ENCODE results near the gene LENG1. TPM values are rescaled to one million over a fixed set of nuclear protein-coding genes. Genes with fewer than 3 reads are reported as not detected.

The LENG1 gene
- total and polyA plus RNA-seq, 9 of the 15 experiments (the other 6 are each of a cell fraction or from before 2014, with no cell fraction given) = 0.30 to 10.5 (median 4.7) TPM

GRCh38 chr19:54115109-54116063, 44.1 kb downstream of the LENG1 start, which contains the start of the genes PRPF31 and TFPT (continued):
- TF ChIP-seq, protein P1, sequence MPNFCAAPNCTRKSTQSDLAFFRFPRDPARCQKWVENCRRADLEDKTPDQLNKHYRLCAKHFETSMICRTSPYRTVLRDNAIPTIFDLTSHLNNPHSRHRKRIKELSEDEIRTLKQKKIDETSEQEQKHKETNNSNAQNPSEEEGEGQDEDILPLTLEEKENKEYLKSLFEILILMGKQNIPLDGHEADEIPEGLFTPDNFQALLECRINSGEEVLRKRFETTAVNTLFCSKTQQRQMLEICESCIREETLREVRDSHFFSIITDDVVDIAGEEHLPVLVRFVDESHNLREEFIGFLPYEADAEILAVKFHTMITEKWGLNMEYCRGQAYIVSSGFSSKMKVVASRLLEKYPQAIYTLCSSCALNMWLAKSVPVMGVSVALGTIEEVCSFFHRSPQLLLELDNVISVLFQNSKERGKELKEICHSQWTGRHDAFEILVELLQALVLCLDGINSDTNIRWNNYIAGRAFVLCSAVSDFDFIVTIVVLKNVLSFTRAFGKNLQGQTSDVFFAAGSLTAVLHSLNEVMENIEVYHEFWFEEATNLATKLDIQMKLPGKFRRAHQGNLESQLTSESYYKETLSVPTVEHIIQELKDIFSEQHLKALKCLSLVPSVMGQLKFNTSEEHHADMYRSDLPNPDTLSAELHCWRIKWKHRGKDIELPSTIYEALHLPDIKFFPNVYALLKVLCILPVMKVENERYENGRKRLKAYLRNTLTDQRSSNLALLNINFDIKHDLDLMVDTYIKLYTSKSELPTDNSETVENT (CRISPR knock-in tag; IDR thresholded peaks at IDR 0.05) = no peak
- no peak for TF ChIP-seq LARP7 (IDR thresholded peaks at IDR 0.05)
- TF ChIP-seq, protein P2, sequence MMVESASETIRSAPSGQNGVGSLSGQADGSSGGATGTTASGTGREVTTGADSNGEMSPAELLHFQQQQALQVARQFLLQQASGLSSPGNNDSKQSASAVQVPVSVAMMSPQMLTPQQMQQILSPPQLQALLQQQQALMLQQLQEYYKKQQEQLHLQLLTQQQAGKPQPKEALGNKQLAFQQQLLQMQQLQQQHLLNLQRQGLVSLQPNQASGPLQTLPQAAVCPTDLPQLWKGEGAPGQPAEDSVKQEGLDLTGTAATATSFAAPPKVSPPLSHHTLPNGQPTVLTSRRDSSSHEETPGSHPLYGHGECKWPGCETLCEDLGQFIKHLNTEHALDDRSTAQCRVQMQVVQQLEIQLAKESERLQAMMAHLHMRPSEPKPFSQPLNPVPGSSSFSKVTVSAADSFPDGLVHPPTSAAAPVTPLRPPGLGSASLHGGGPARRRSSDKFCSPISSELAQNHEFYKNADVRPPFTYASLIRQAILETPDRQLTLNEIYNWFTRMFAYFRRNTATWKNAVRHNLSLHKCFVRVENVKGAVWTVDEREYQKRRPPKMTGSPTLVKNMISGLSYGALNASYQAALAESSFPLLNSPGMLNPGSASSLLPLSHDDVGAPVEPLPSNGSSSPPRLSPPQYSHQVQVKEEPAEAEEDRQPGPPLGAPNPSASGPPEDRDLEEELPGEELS (CRISPR knock-in tag; IDR thresholded peaks at IDR 0.05; ENCODE audit: borderline replicate concordance) = no peak; the same call in 1 of the 2 replicates
- TF ChIP-seq ETS2 (tag; IDR thresholded peaks at IDR 0.05; ENCODE audit: borderline replicate concordance, poor library complexity, severe bottlenecking) = no peak
- TF ChIP-seq ELF4 (CRISPR knock-in tag; IDR thresholded peaks at IDR 0.05) = no peak; the same call in 1 of the 2 replicates
- TF ChIP-seq, protein P3, sequence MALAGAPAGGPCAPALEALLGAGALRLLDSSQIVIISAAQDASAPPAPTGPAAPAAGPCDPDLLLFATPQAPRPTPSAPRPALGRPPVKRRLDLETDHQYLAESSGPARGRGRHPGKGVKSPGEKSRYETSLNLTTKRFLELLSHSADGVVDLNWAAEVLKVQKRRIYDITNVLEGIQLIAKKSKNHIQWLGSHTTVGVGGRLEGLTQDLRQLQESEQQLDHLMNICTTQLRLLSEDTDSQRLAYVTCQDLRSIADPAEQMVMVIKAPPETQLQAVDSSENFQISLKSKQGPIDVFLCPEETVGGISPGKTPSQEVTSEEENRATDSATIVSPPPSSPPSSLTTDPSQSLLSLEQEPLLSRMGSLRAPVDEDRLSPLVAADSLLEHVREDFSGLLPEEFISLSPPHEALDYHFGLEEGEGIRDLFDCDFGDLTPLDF (CRISPR knock-in tag; IDR thresholded peaks at IDR 0.05) = peak; percentile 91
- no peak for TF ChIP-seq TSC22D4 (tag; IDR thresholded peaks at IDR 0.05)
- TF ChIP-seq IRF9 (tag; IDR thresholded peaks at IDR 0.05) = no peak
- TF ChIP-seq MCM5 (IDR thresholded peaks at IDR 0.05; ENCODE audit: low read depth) = no peak
- TF ChIP-seq, protein P4, sequence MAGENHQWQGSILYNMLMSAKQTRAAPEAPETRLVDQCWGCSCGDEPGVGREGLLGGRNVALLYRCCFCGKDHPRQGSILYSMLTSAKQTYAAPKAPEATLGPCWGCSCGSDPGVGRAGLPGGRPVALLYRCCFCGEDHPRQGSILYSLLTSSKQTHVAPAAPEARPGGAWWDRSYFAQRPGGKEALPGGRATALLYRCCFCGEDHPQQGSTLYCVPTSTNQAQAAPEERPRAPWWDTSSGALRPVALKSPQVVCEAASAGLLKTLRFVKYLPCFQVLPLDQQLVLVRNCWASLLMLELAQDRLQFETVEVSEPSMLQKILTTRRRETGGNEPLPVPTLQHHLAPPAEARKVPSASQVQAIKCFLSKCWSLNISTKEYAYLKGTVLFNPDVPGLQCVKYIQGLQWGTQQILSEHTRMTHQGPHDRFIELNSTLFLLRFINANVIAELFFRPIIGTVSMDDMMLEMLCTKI (IDR thresholded peaks at IDR 0.05; ENCODE audit: partially characterized antibody) = no peak
- peak; percentile 55; the same call in 1 of the 2 replicates for TF ChIP-seq HEY1 (CRISPR knock-in tag; IDR thresholded peaks at IDR 0.05; ENCODE audit: borderline replicate concordance)
- peak; percentile 99 for TF ChIP-seq ATF1 (CRISPR knock-in tag; IDR thresholded peaks at IDR 0.05)
- TF ChIP-seq ATF1 (tag; IDR thresholded peaks at IDR 0.05) = peak; percentile 100
- TF ChIP-seq GMEB1 (CRISPR knock-in tag; IDR thresholded peaks at IDR 0.05) = peak; percentile 93
- TF ChIP-seq BRF1 (IDR thresholded peaks at IDR 0.05; ENCODE audit: borderline replicate concordance, extremely low read depth, insufficient read length) = no peak
- TF ChIP-seq FOS (IDR thresholded peaks at IDR 0.05; ENCODE audit: extremely low read depth, insufficient read length) = peak; percentile 78

Data from K562 (cell line).